CD4-positive, alpha-beta memory T cell (primary cell): ENCODE data around the gene SPOCK2. TPM values are rescaled to one million over a fixed set of nuclear protein-coding genes. Genes with fewer than 3 reads are reported as not detected.

Experiments used
- CTCF ChIA-PET: fragments of 350-600 bp; sonication (Branson Sonifier 250); formaldehyde crosslinking; loops from one replicate; lab custom pipeline; 2021; ENCODE audit warnings: inconsistent platforms; ENCODE audit not compliant: partially characterized antibody; lab: Charles Lee
- POLR2A ChIA-PET: fragments of 350-600 bp; sonication (Branson Sonifier 250); formaldehyde crosslinking; loops from one replicate; lab custom pipeline; 2021; ENCODE audit not compliant: partially characterized antibody; lab: Charles Lee
- DNase-seq, 5 donors: peaks; one replicate each; pipeline versions ENCODE4 v3.0.0 to v3.0.0-alpha.2; 2020 to 2022; ENCODE audit warnings: mixed read lengths in 1 of 5
- H3K27ac ChIP-seq: one replicate; pipeline ENCODE4 v1.7.0; 2013; ENCODE audit warnings: low read depth, low read length
- H3K27me3 ChIP-seq: 2 replicates; pipeline ENCODE4 v1.7.0; 2013; ENCODE audit warnings: mild to moderate bottlenecking, low read length, moderate library complexity; ENCODE audit not compliant: insufficient read depth
- H3K36me3 ChIP-seq: 2 replicates; pipeline ENCODE4 v1.7.0; 2013; ENCODE audit warnings: mild to moderate bottlenecking, low read length, moderate library complexity; ENCODE audit not compliant: insufficient read depth
- H3K4me1 ChIP-seq: 2 replicates; pipeline ENCODE4 v1.7.0; 2013; ENCODE audit warnings: mild to moderate bottlenecking, low read length, moderate library complexity; ENCODE audit not compliant: insufficient read depth
- H3K4me3 ChIP-seq, 2 donors: one replicate each; pipeline ENCODE4 v1.7.0; 2013; ENCODE audit warnings: low read length in 2 of 2, mild to moderate bottlenecking in 1 of 2
- H3K9me3 ChIP-seq, 2 donors: one replicate each; pipeline ENCODE4 v1.7.0; 2013; ENCODE audit warnings: low read length in 2 of 2, control low read depth in 1 of 2; ENCODE audit not compliant: control insufficient read depth in 1 of 2
- H3K27ac Mint-ChIP-seq, 7 donors: one replicate each; pipeline ENCODE4 v1.8.0; 2020 to 2021; ENCODE audit warnings: mixed read lengths in 7 of 7, mild to moderate bottlenecking in 6 of 7, inconsistent platforms in 3 of 7, moderate library complexity in 3 of 7
- H3K27me3 Mint-ChIP-seq, 2 donors: one replicate each; pipeline ENCODE4 v1.8.0; 2020 to 2021; ENCODE audit warnings: mixed read lengths in 2 of 2
- H3K36me3 Mint-ChIP-seq, 2 donors: one replicate each; pipeline ENCODE4 v1.8.0; 2020 to 2021; ENCODE audit warnings: mixed read lengths in 2 of 2, inconsistent platforms in 1 of 2, mild to moderate bottlenecking in 1 of 2
- H3K4me1 Mint-ChIP-seq, 4 donors: one replicate each; pipeline ENCODE4 v1.8.0; 2020 to 2021; ENCODE audit warnings: mixed read lengths in 4 of 4, mild to moderate bottlenecking in 1 of 4
- H3K4me3 Mint-ChIP-seq, 8 donors: one replicate each; pipeline ENCODE4 v1.8.0; 2020 to 2021; ENCODE audit warnings: mixed read lengths in 8 of 8, mild to moderate bottlenecking in 7 of 8, moderate library complexity in 6 of 8, inconsistent platforms in 3 of 8
- H3K9me3 Mint-ChIP-seq, 8 donors: one replicate each; pipeline ENCODE4 v1.8.0; 2020 to 2021; ENCODE audit warnings: mixed read lengths in 8 of 8, mild to moderate bottlenecking in 5 of 8, inconsistent platforms in 3 of 8, moderate library complexity in 1 of 8
- intact Hi-C: fragments of 100-400 bp; cut with micrococcal nuclease; formaldehyde crosslinking; loops from one replicate; pipeline ENCODE4 v1.15.1; 2023
- polyA plus RNA-seq, 2 donors: library from polyadenylated mRNA; unstranded; fragments of 300-500 nt; fragmentation: Illumina TruSeq; gene quantifications; one replicate each; pipeline ENCODE4 v1.2.3, GENCODE V29; 2021
- total RNA-seq, 2 experiments: library from RNA; stranded (reverse); gene quantifications; one replicate each; pipeline ENCODE4 v1.2.3, GENCODE V29; 2021

The SPOCK2 gene
- total and polyA plus RNA-seq, 4 experiments from 2014 or later, result 174 to 556 (median 406) TPM

GRCh38 chr10:72020914-72021809, 67.2 kb downstream of the SPOCK2 start:
- Histone ChIP-seq H3K27ac (no peak overlapping the region), H3K27me3 (no peaks in the 10 kb centered on the region), H3K9me3 (no peaks in the 10 kb centered on the region), H3K4me3 (no peak overlapping the region), H3K4me1 (no peaks in the 10 kb centered on the region), H3K36me3 (no peaks in the 10 kb centered on the region)
- DNase-seq, result no peak
- Mint-ChIP-seq H3K36me3 (no peaks in the 10 kb centered on the region), H3K4me1 (peaks cover 0 to 5% (median 2%) of the 10 kb centered on the region in 4 donors), H3K4me3 (no peak overlapping the region), H3K27me3 (peaks cover 4 to 11% of the 10 kb centered on the region in 2 donors), H3K9me3 (no peaks in the 10 kb centered on the region), H3K27ac (no peak overlapping the region)
- POLR2A ChIA-PET, result no interaction called here
- CTCF ChIA-PET, result interaction anchor here (0.6 kb wide), 1 partner anchor 123 kb away, joined by 3 read pairs; no protein-coding TSS in a partner anchor
- intact Hi-C loops, result no loop called here

GRCh38 chr10:72019085-72019876, 69.1 kb downstream of the SPOCK2 start:
- no peaks in the 10 kb centered on the region for H3K9me3 Mint-ChIP-seq
- H3K36me3 ChIP-seq, result no peaks in the 10 kb centered on the region
- no peak overlapping the region for H3K4me3 Mint-ChIP-seq
- no peaks in the 10 kb centered on the region for H3K36me3 Mint-ChIP-seq
- H3K27me3 ChIP-seq, result no peaks in the 10 kb centered on the region
- H3K9me3 ChIP-seq, result no peaks in the 10 kb centered on the region
- H3K4me3 ChIP-seq, result no peak overlapping the region
- peaks cover 0 to 5% (median 2%) of the 10 kb centered on the region in 4 donors for H3K4me1 Mint-ChIP-seq
- DNase-seq, result no peak
- H3K27ac ChIP-seq, result no peak overlapping the region
- ChIA-PET CTCF (no interaction called here), POLR2A (no interaction called here)
- H3K27ac Mint-ChIP-seq, result no peak overlapping the region
- no peaks in the 10 kb centered on the region for H3K4me1 ChIP-seq
- H3K27me3 Mint-ChIP-seq, result peaks cover 1 to 11% of the 10 kb centered on the region in 2 donors
- intact Hi-C loops, result no loop called here

- Mint-ChIP-seq H3K27me3 (peaks cover 0 to 11% of the 10 kb centered on the region in 2 donors), H3K27ac (no peak overlapping the region), H3K36me3 (no peaks in the 10 kb centered on the region), H3K9me3 (no peaks in the 10 kb centered on the region), H3K4me3 (no peak overlapping the region), H3K4me1 (peaks cover 0 to 5% (median 2%) of the 10 kb centered on the region in 4 donors)
- no peak overlapping the region for H3K4me3 ChIP-seq
- H3K36me3 ChIP-seq, result no peaks in the 10 kb centered on the region
- H3K27ac ChIP-seq, result no peak overlapping the region
- intact Hi-C loops, result no loop called here
- ChIA-PET CTCF (no interaction called here), POLR2A (no interaction called here)
- no peaks in the 10 kb centered on the region for H3K4me1 ChIP-seq
- H3K9me3 ChIP-seq, result no peaks in the 10 kb centered on the region
- no peak for DNase-seq
- no peaks in the 10 kb centered on the region for H3K27me3 ChIP-seq
These were observed 71.6 kb downstream of the SPOCK2 start for GRCh38 chr10:72016608-72017300.

- peaks cover 0 to 6% of the 10 kb centered on the region in 2 donors for H3K27me3 Mint-ChIP-seq
- no peaks in the 10 kb centered on the region for H3K4me1 ChIP-seq
- no peak overlapping the region for H3K4me3 Mint-ChIP-seq
- H3K27me3 ChIP-seq, result no peaks in the 10 kb centered on the region
- H3K36me3 ChIP-seq, result no peaks in the 10 kb centered on the region
- ChIA-PET POLR2A (no interaction called here), CTCF (interaction anchor here (1.3 kb wide), 1 partner anchor 120 kb away, joined by 4 read pairs; no protein-coding TSS in a partner anchor)
- DNase-seq, result no peak
- H3K27ac ChIP-seq, result no peak overlapping the region
- intact Hi-C loops, result no loop called here
- H3K4me1 Mint-ChIP-seq, result no peaks in the 10 kb centered on the region
- H3K9me3 ChIP-seq, result no peaks in the 10 kb centered on the region
- H3K27ac Mint-ChIP-seq, result no peak overlapping the region
- H3K4me3 ChIP-seq, result no peak overlapping the region
- no peaks in the 10 kb centered on the region for H3K9me3 Mint-ChIP-seq
- no peaks in the 10 kb centered on the region for H3K36me3 Mint-ChIP-seq
These were observed 72.5 kb downstream of the SPOCK2 start for GRCh38 chr10:72015841-72016240.

GRCh38 chr10:72014785-72015480, 73.4 kb downstream of the SPOCK2 start:
- Histone ChIP-seq H3K27me3 (no peaks in the 10 kb centered on the region), H3K27ac (no peak overlapping the region), H3K36me3 (no peaks in the 10 kb centered on the region), H3K9me3 (no peaks in the 10 kb centered on the region), H3K4me1 (no peaks in the 10 kb centered on the region), H3K4me3 (no peak overlapping the region)
- Mint-ChIP-seq H3K36me3 (no peaks in the 10 kb centered on the region), H3K4me1 (no peaks in the 10 kb centered on the region), H3K27me3 (peaks cover 0 to 5% of the 10 kb centered on the region in 2 donors), H3K27ac (no peak overlapping the region), H3K4me3 (no peak overlapping the region), H3K9me3 (no peaks in the 10 kb centered on the region)
- intact Hi-C loops, result no loop called here
- ChIA-PET POLR2A (no interaction called here), CTCF (interaction anchor here (1.3 kb wide), 1 partner anchor 119 kb away, joined by 4 read pairs; no protein-coding TSS in a partner anchor)
- DNase-seq, result no peak

- Histone ChIP-seq H3K9me3 (no peaks in the 10 kb centered on the region), H3K4me3 (no peak overlapping the region), H3K4me1 (no peaks in the 10 kb centered on the region), H3K36me3 (no peaks in the 10 kb centered on the region), H3K27ac (no peak overlapping the region), H3K27me3 (no peaks in the 10 kb centered on the region)
- intact Hi-C loops, result no loop called here
- Mint-ChIP-seq H3K4me1 (no peaks in the 10 kb centered on the region), H3K4me3 (no peak overlapping the region), H3K9me3 (no peaks in the 10 kb centered on the region), H3K27ac (no peak overlapping the region), H3K36me3 (no peaks in the 10 kb centered on the region), H3K27me3 (peaks cover 0 to 5% of the 10 kb centered on the region in 2 donors)
- POLR2A ChIA-PET, result no interaction called here
- CTCF ChIA-PET, result no interaction called here
- DNase-seq, result no peak
These were observed 74.2 kb downstream of the SPOCK2 start for GRCh38 chr10:72014197-72014596.
